Stimulated activated CD8-positive, alpha-beta memory T cell treated with anti-CD3 and anti-CD28 coated beads, Interleukin-4, amount 100 ng/mL, for 1 hour (primary cell): Measurements from ENCODE around the gene TRAPPC3L.
A peak's percentile ranks its signal among the peaks of the same experiment; 100 is the strongest.

ENCODE experiments used
- DNase-seq, 2 donors: peaks; one replicate each; pipeline ENCODE4 v3.0.0-alpha.2; 2020; ENCODE audit warnings: low read depth in 2 of 2, low spot score in 1 of 2

The TRAPPC3L gene

GRCh38 chr6:116557893-116558292 lies 12.4 kb upstream of the TRAPPC3L start:
- no peak for DNase-seq

DNA sequence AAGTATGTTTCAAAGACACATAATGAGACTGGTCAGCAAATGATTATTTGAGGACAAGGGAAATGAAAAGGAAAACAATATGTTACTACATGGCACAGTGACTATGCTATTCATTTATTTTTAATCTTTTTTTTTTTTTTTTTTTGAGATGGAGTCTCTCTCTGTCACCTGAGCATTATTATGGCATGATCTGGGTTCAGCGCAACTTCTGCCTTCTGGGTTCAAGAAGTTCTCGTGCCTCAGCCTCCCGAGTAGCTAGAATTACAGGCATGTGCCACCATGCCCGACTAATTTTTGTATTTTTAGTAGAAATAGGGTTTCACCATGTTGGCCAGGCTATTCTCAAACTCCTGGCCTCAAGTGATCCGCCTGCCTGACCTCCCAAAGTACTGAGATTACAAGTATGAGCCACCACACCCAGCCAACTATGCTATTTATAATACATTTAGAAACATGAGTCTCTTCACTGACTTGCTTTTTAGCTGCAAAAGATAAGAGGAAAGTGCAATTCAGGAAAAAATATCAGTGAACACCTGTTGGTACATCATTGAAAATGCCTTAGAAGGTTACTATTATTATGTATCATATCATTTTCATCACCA lies 11.4 kb upstream of the TRAPPC3L start:
- no peak for DNase-seq

DNA sequence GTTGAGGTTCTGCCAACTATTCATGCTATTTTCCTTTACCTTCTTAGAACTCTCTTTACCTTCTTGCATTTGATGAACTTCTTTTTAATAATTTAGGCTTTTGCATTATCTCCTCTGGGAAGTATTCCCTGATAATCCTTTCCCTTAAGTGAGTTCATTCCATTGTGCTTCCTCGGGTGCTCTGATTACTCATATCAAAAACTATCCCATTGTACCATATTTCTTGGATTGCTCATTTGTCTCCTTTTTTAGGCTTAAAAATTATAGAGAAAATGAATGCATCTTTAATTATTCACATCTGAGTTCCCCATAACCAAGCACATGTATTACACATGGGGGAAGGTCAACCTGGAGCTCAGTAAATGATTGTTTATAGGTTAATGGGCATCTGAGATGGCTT lies 10.6 kb upstream of the TRAPPC3L start:
- DNase-seq: no peak

- DNase-seq: no peak
These were observed 8.0 kb upstream of the TRAPPC3L start, which contains the start of gene CALHM4 for GRCh38 chr6:116553451-116553850. Gene CALHM4, plus strand, starts transcription at chr6:116553751. Its CDS starts 43 bp downstream, at chr6:116553794.

DNA sequence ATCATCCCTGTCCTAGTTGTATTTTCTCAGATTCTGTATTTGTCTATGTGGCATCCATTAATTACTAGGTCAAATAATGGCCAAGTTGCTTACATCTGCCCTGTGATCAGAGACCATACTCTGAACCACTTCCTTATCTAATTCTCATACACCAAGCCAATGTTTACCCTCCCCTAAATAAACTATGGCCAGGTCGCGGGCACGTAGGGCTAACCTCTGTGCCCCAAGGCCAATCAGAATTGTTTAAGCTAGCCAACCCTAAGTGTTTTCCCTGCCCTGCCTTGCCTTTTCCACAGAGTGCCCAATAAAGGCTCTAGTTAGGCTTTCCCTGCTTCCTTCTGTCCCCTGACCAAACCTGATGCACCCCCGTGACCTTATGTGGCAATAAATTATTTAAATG lies 5.3 kb upstream of the TRAPPC3L start:
- no peak for DNase-seq

DNA sequence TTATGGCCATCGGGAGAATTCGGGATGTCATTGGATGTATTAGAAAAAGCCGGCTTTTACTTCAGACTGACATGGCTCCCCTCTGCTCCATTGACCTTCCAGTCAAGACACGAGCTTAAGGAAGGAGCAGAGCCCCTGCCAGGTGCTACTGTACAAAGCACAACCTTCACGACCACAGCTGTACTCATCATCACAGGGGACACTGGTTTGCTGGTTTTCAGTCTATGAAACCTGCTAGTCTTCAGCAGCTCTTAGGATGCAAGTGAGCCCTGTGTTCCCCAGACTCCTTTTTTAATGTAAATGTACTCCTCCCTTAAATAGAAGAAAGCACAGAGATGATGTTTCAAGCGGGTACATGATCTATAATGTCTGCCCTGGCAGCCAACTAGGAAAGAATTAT lies 1.9 kb upstream of the TRAPPC3L start:
- DNase-seq: no peak

DNA sequence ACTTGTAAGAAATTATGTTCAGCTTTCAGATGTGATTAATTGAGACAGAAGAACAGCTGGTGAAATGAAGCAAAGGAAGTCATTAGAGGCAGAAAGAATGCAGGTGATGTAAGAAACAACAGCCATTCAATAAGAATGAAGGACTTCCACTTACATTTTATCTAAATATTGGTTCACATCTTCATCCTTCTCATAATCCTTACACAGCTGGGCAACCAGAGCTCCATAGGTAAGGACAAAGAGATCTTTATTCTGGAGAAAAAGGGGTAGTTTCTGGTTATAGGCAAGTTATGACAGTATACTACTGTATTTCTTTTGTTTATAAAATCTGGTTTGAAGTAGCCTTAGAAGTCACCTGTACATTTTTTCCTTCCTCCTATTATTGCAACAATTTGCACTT lies 2.3 kb downstream of the TRAPPC3L start:
- DNase-seq: no peak

DNA sequence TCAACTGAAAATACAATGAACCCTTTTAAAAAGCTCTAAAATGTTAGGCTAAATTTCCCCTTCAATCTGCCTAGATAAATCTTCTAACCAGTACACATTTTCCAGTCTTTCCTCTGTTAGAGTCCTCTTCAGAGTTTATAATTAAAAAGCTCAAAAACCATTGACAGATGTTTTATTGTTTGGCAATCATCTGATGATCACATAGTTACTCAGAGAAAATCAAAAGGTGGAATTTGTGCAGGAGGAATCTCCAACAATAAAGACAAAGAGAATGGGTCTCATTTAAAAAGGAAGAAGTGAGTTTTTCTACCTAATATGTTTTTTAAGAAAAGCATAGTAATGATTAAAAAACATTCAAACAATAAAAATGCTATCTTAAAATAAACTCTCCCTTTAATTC lies 3.1 kb downstream of the TRAPPC3L start:
- DNase-seq: no peak

- no peak for DNase-seq
These were observed 9.3 kb downstream of the TRAPPC3L start for GRCh38 chr6:116536216-116536621.

DNA sequence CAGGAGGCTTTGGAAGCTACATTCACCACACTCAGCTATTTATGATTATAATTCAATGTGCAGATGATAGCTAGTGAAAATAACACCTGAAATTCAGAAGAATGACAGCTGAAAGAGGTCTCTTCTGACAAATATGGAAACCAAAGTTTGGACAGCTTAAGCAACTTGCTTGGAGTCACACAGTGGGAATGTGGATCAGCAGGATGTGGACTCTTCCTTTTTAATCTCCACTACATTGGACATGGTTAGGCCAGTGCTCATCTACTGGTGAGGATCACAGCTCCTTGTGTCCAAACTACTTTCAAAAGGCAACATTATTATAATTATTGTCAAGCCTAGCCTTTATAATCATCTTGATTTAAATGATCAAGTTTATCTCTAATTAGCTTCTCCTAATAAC lies 10.4 kb downstream of the TRAPPC3L start:
- no peak for DNase-seq

DNA sequence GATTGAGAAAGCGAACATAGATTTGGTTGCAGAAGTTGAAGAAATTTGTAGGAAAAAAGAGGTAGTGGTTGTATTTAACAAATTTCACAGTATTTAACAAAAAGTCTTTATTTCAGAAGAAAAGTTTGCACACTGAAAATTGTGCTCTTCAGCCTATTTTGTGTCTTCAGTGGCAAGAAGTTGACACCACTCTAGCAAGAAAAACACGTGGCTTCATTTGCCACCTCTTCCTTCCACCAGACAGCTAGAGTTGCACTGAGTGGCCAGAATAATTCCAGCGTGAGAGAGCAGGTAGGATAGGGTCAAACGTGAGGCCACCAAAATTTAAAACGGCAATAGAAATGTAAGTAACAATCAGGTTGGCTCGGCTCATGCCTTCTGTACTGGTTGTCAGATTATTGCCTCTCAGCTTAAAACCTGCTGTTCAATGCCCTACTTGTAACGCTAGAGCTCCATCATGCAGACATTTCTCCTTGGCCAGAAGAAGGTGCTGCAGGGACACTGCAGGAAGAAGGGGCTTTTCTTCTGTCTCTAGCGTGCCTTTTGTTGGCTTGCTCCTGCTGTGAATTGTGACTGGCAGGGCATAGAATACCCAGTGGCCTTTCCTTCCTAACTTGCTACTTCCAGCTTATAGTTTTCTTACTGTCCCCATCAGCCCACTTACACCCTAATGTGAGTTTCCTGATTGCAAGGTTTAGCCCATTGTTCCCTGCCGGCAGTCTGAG lies 12.1 kb downstream of the TRAPPC3L start:
- no peak for DNase-seq

DNA sequence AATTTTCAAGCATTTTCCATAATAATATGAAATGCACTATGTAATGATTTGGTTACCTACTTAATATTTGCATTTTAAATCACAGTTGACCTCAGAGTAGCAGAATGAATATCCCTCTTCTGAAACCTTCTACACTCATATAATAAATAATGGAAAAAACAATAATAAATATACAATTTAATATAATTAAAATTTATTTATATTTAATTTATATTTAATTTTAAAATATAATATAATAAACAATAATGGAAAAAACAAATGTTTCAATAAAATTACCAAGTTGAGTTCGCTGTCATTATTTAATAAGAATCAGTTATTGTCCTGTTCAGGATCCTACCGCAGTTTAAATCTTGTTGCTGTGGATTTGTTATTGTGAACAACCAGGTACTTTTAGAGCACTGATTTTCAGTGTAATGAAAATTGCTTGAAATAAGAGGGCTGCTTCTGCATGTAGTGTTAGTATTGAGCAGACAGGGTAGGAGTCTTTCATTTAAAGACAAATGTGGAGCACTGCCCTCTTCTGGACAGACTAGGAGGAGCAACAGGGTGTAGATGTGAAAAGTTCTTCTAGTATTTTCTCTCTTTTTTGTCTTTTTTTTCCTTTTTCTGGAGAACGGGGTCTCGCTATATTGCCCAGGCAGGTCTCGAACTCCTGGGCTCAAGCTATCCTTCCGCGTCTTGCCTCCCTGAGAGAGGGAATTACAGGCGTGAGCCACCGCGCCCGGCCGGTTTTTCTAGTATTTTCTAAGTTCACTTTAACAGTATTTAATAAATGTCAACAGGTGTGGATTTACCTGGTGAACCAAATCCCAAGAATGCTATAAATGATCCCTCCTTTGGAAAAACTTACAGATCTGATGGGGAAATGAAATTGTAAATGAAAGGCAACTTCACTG lies 13.6 kb downstream of the TRAPPC3L start:
- peak in 1 of 2 donors; percentile 11 for DNase-seq

DNA sequence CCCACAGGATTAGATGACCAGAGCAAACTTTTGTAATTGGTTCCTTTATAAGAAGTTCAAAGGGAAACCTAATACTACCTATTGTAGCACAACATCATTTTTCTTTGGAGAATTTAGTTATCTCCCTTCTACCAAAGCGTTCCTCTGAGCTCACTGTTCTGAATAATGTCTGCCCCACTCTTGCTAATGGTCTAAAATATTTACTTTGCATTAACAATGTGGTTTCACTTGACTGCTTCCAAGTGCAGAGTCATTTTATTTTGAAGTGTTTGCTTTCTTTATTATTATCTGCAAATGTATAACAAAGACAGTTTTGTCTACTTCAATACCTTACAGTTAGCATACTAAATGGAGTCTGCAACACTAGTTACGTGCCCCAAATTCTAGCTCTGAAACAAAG lies 15.0 kb downstream of the TRAPPC3L start:
- DNase-seq: no peak

DNA sequence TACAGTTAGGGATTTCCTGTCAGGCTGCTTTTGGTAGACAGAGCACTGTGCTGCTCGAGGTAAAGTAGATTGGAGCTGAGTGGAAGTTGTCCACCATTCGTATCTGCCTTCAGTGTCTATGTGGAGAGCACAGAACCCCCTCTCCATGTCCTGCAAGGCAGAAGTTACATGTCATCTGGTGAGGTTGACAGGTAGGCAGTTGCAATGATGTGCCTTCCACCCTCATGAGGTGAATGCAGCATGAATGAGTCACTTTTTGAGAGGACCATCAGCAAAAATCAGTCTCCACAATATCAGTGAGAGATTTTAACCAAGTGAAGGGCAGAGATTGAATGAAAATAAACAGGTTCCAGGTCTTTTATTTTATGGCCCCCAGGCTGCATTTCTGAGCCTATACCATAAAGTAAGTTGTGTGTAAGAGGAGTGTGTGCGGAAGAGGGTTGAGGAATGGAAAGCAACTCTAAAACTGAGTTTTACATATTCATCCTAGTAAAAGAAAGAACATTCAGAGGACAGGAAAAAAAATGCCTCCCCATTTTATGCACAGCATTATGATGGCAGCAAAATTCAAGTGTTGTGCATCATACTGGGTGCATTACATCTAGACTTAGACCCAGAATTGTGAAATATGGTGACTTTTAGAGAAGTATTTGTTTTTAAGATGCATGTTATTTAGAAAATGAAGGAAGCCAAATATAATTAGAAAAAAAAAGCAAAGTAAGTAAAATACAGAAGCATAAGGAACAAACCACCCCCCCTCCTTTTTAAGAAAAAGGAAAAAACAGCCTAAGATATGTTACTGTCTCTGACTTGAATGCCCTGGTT lies 15.8 kb downstream of the TRAPPC3L start:
- no peak for DNase-seq

DNA sequence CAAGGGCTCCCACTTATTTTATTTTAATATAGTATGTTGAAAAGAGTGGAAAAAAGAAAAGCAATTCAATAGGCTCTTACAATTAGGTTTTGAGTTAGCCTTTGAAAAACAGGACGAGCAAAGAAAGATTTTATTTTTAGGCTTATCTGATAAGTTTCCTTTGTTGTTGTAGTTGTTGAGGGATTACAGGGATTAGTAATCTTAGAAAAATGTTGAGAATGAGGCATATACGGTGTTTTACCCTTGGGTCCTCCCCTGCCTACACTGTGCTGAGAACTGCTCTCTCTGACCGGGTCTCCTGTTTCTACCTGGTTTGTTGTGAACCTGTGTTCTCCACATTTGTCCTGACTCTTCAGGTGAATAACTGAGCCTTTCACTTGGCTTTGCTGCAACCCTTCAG lies 16.7 kb downstream of the TRAPPC3L start:
- no peak for DNase-seq

DNA sequence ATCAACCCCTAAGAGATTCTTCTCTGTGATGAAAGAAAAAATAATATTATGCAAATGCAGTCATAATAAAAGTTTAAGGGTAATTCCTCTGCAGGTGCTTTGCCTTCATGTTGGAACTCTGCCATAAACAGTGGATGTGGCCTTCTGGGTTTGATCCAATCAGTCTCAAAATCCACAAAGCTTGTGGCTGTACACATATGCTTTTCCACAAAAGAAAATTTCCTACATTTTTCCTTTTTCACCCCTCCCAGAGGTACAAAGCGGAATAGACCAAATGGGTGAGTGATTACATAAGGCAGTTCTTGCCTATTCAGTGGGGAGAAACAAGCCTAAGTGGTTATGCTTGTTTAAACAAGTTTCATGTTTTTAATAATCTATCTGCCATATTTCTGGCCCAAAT lies 17.4 kb downstream of the TRAPPC3L start:
- DNase-seq: no peak

DNA sequence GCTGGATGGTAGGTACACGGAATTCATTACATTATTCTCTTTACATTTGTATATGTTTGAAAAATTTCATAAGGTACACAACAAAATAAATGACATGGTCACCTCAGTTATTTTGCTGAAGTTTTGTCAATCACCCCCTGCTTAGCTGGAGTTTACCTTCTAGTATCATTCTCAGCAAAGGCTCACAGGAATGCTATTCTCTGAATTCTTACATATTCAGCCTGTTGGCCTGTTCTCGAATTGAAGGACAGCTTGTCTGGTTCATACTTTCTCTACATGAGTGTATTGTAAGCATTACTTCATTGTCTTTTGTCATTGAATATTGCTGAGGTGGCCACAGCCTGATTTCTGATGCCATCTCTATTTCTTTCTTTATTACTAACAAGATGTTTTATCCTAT lies 21.2 kb downstream of the TRAPPC3L start:
- no peak for DNase-seq

DNA sequence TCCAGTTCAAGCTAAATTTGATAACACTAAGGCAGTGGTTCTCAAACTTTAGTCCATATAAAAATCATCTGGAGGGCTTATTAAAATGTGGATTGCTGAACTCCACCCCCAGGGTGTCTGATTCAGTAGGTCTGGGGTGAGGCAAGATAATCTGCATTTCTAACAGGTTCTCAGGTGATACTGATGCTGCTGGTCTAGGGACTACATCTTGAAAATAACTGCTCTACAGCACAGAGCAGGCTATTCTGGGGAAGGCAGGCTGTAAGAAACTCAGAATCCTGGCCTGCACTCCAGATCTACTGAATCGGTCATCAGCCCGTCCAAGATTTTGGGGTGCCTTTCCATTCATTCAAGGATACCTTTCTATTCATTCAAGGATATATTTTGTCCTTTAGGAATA lies 22.6 kb downstream of the TRAPPC3L start:
- no peak for DNase-seq

- no peak for DNase-seq
These were observed 26.7 kb downstream of the TRAPPC3L start for GRCh38 chr6:116518621-116519368.

DNA sequence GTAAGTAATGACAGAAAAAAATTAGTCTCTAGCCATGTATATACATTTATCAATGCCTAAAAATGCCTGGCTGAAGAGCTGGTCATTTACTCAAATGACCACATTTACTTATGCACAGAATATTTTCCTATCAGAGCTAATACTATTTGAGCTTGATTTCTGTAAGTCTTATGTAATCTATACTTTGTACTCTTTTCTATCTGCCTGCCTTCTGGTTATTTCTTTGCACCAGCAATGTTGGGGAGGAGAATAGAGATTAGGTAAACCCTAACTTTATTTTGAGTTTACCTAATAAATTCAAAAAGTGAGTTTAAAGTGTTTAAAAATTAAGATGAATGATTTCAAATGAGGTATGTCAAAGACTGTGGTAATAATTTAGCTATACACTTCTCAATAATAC lies 30.3 kb downstream of the TRAPPC3L start:
- no peak for DNase-seq
